K562 (cell line): ENCODE results near the gene IGF2R. TPM values are rescaled to one million over a fixed set of nuclear protein-coding genes. Genes with fewer than 3 reads are reported as not detected.
A peak's percentile ranks its signal among the peaks of the same experiment; 100 is the strongest.

Experiments
- ASH1L ChIP-seq: fragments of 450-650 bp; IDR thresholded peaks from 2 replicates; pipeline ENCODE4 v1.6.1; 2018; ENCODE audit warnings: borderline replicate concordance, mild to moderate bottlenecking, low read depth; ENCODE audit not compliant: partially characterized antibody
- BMI1 ChIP-seq: fragments of 150-350 bp; IDR thresholded peaks from 2 replicates; pipeline ENCODE4 v1.6.1; 2014; ENCODE audit warnings: low read length
- CUX1 ChIP-seq: fragments of 200-800 bp; sonication (Bioruptor generic); IDR thresholded peaks from 2 replicates; pipeline ENCODE4 v1.6.1; 2016; ENCODE audit warnings: missing genetic modification characterization, missing compliant biosample characterization
- FIP1L1 ChIP-seq: fragments of 200-400 bp; formaldehyde crosslinking; IDR thresholded peaks from 2 replicates; pipeline ENCODE4 v1.6.1; 2018; ENCODE audit warnings: mild to moderate bottlenecking, low read depth, low read length; ENCODE audit not compliant: poor library complexity, severe bottlenecking
- FOXJ2 ChIP-seq: fragments of 200-800 bp; sonication (Bioruptor generic); IDR thresholded peaks from 2 replicates; pipeline ENCODE4 v1.6.1; 2016; ENCODE audit warnings: missing genetic modification characterization, missing compliant biosample characterization
- FUS ChIP-seq: fragments of 200-400 bp; formaldehyde crosslinking; optimal IDR thresholded peaks from 2 replicates; pipeline ENCODE3; 2017; ENCODE audit warnings: low read depth, low read length
- IFI16 ChIP-seq: fragments of 250-450 bp; sonication (Bioruptor Pico); IDR thresholded peaks from 2 replicates; pipeline ENCODE4 v2.1.2; 2022; ENCODE audit warnings: mild to moderate bottlenecking, inconsistent platforms
- IRF9 ChIP-seq: fragments of 450-650 bp; IDR thresholded peaks from 2 replicates; pipeline ENCODE4 v1.6.1; 2016; ENCODE audit warnings: missing biosample characterization, missing genetic modification characterization
- MBD2 ChIP-seq: sonication (generic); IDR thresholded peaks from 2 replicates; pipeline ENCODE4 v1.6.1; 2016; ENCODE audit warnings: low read depth, borderline replicate concordance
- NFRKB ChIP-seq: fragments of 450-650 bp; IDR thresholded peaks from 2 replicates; pipeline ENCODE4 v1.6.1; 2016; ENCODE audit warnings: low read depth
- PHF20 ChIP-seq: fragments of 450-650 bp; IDR thresholded peaks from 2 replicates; pipeline ENCODE4 v1.6.1; 2018; ENCODE audit not compliant: partially characterized antibody
- POLR2AphosphoS5 ChIP-seq: IDR thresholded peaks from 2 replicates; pipeline ENCODE4 v1.6.1; 2011; ENCODE audit warnings: mild to moderate bottlenecking, low read depth, low read length, moderate library complexity; ENCODE audit not compliant: control insufficient read depth, insufficient read depth
- SAP30 ChIP-seq: fragments of 200-600 bp; sonication (generic); IDR thresholded peaks from 2 replicates; pipeline ENCODE4 v1.6.1; 2012; ENCODE audit warnings: borderline replicate concordance, low read depth, mild to moderate bottlenecking, moderate library complexity, low read length, control low read depth, inconsistent platforms; ENCODE audit not compliant: insufficient read depth, poor library complexity, severe bottlenecking
- THRAP3 ChIP-seq: fragments of 450-650 bp; IDR thresholded peaks from 2 replicates; pipeline ENCODE4 v1.6.1; 2016; ENCODE audit warnings: mild to moderate bottlenecking, inconsistent platforms, borderline replicate concordance
- TRIM25 ChIP-seq: fragments of 450-650 bp; IDR thresholded peaks from 2 replicates; pipeline ENCODE4 v1.7.0; 2016; ENCODE audit warnings: borderline replicate concordance
- ZEB2 ChIP-seq: fragments of 450-650 bp; IDR thresholded peaks from 2 replicates; pipeline ENCODE4 v1.6.1; 2016
- ZNF263 ChIP-seq: sonication (generic); formaldehyde crosslinking; IDR thresholded peaks from 2 replicates; pipeline ENCODE4 v1.8.0; 2022; ENCODE audit warnings: mild to moderate bottlenecking, missing genetic modification reagents, borderline replicate concordance
- ZNF311 ChIP-seq: fragments of 250-450 bp; sonication (Bioruptor Pico); IDR thresholded peaks from 2 replicates; pipeline ENCODE4 v1.4.0; 2020; ENCODE audit warnings: mild to moderate bottlenecking, moderate library complexity
- ZNF76 ChIP-seq: fragments of 250-450 bp; sonication (Bioruptor Pico); IDR thresholded peaks from 2 replicates; pipeline ENCODE4 v1.4.0; 2020; ENCODE audit warnings: mild to moderate bottlenecking, moderate library complexity, borderline replicate concordance
- polyA plus RNA-seq, 8 experiments: library from polyadenylated mRNA; depleted of rRNA in 4 of 8; stranded (reverse) in 5 of 8; unstranded in 3 of 8; fragments of >200 nt; fragmentation: Nextera tagmentation in 2 of 8; fragmentation: Illumina TruSeq in 1 of 8; extraction: Ambion mirVana in 2 of 8; extraction: Trizol in 1 of 8; gene quantifications; 2 replicates each; pipeline versions ENCODE4 v1.2.1 to v1.2.3, GENCODE V29; 2011 to 2014; ENCODE audit warnings: inconsistent platforms in 1 of 8, missing spikeins in 1 of 8
- total RNA-seq, 7 experiments: library from RNA; depleted of rRNA in 6 of 7; stranded (reverse); fragments of >200 nt in 6 of 7; fragmentation: Illumina TruSeq in 2 of 7; extraction: Trizol in 2 of 7; gene quantifications; 2 replicates each; pipeline versions ENCODE4 v1.2.1 to v1.2.3, GENCODE V29; 2011 to 2021; ENCODE audit warnings: low replicate concordance in 1 of 7

IGF2R gene
- total and polyA plus RNA-seq, 9 of the 15 experiments (the other 6 are each of a cell fraction or from before 2014, with no cell fraction given) = 3.5 to 92.3 (median 34.5) TPM

GRCh38 chr6:160102956-160103824, 134.3 kb downstream of the IGF2R start (continued):
- TF ChIP-seq CUX1 (no peak), SAP30 (no peak), ZNF311 (CRISPR knock-in tag) (no peak), FIP1L1 (no peak), PHF20 (no peak), NFRKB (no peak), FUS (no peak), ASH1L (no peak), BMI1 (no peak), THRAP3 (no peak), IFI16 (CRISPR knock-in tag) (no peak), MBD2 (no peak), ZNF263 (CRISPR knock-in tag) (no peak), POLR2AphosphoS5 (peak; percentile 22; the same call in 1 of the 2 replicates), IRF9 (tag) (no peak), FOXJ2 (tag) (no peak), TRIM25 (no peak), ZEB2 (no peak), ZNF76 (CRISPR knock-in tag) (no peak)
